ENCODE measurements around the gene TAF1A. TPM values are rescaled to one million over a fixed set of nuclear protein-coding genes. Genes with fewer than 3 reads are reported as not detected.

The TAF1A gene
- total and polyA plus RNA-seq, 10 of the 15 experiments (the other 5 are each of a cell fraction or from before 2014, with no cell fraction given), result 7.7 to 17.9 (median 12.0) TPM

GRCh38 chr1:222555992-222556615 lies 33.6 kb downstream of the TAF1A start (continued):
- TF ChIP-seq BCL3 (IDR thresholded peaks at IDR 0.05; ENCODE audit: borderline replicate concordance, insufficient read depth, low read depth, low read length, poor library complexity, severe bottlenecking) (no peak), EZH2 (IDR thresholded peaks at IDR 0.05; ENCODE audit: borderline replicate concordance, control insufficient read depth, low read depth, low read length) (no peak), BACH1 (IDR thresholded peaks at IDR 0.05; ENCODE audit: borderline replicate concordance) (no peak), CBX3 (IDR thresholded peaks at IDR 0.05; ENCODE audit: borderline replicate concordance, low read depth) (no peak), CBX5 (IDR thresholded peaks at IDR 0.05; ENCODE audit: low read depth) (no peak), BCL11A (IDR thresholded peaks at IDR 0.05; ENCODE audit: low read depth, low read length) (no peak), HDAC6 (IDR thresholded peaks at IDR 0.05; ENCODE audit: unreplicated experiment) (no peak)

GRCh38 chr1:222554177-222554576 lies 35.6 kb downstream of the TAF1A start:
- ChIA-PET POLR2A (interaction anchor here (0.8 kb wide), 1 partner anchor 10 kb away, joined by 4 read pairs; no protein-coding TSS in a partner anchor), RAD21 (ENCODE audit: unreplicated experiment) (no interaction called here), CTCF (no interaction called here), SMC1A (ENCODE audit: uncharacterized antibody, unreplicated experiment) (no interaction called here)
- Histone ChIP-seq H3K36me3 (ENCODE audit: control insufficient read depth in 2 of 2, insufficient read depth in 2 of 2, low read length in 1 of 2) (peaks cover 3 to 7% of the 10 kb centered on the region in 2 experiments; a peak in 2 of 4 replicates), H3K79me2 (ENCODE audit: control insufficient read depth, insufficient read depth, low read length) (no peaks in the 10 kb centered on the region), H3K4me2 (ENCODE audit: control insufficient read depth, insufficient read depth) (no peak overlapping the region), H3K27me3 (replicated peaks in 1 of 2; ENCODE audit: control insufficient read depth in 2 of 2, insufficient read depth in 2 of 2, low read length in 1 of 2) (no peaks in the 10 kb centered on the region), H3K9ac (ENCODE audit: control insufficient read depth, insufficient read depth, low read length) (no peak overlapping the region), H3K9me3 (replicated peaks; ENCODE audit: control insufficient read depth, insufficient read depth, low read length) (no peaks in the 10 kb centered on the region), H4K20me1 (ENCODE audit: control insufficient read depth, insufficient read depth) (no peaks in the 10 kb centered on the region), H3K4me3 (no peak overlapping the region), H3K27ac (ENCODE audit: control insufficient read depth, insufficient read depth) (no peak overlapping the region), H2AFZ (ENCODE audit: control insufficient read depth, low read depth, low read length) (no peak overlapping the region), H3K4me1 (ENCODE audit: control insufficient read depth, insufficient read depth, low read length) (no peaks in the 10 kb centered on the region)
- in situ Hi-C loops (cut with MboI) (no loop called here), intact Hi-C loops (cut with micrococcal nuclease; ENCODE audit: unreplicated experiment) (no loop called here)
- WGBS (ENCODE audit: insufficient coverage, insufficient replicate concordance, low lambda C conversion rate, missing lambda C conversion rate), result over 99% methylated on average over 5 of the region's 5 CpGs
- no peak for FAIRE-seq
- BruUV-seq (replicated peaks), result no TSS peak
- no peak for DNase-seq (ENCODE audit: low read depth, low spot score)
- no peak for ATAC-seq
- no peak for TF ChIP-seq MYC (IDR thresholded peaks at IDR 0.05; ENCODE audit: insufficient read depth, insufficient read length, insufficient replicate concordance, low read length, severe bottlenecking)
- TF ChIP-seq ZSCAN29 (IDR thresholded peaks at IDR 0.05), result no peak
- no peak for TF ChIP-seq KDM1A (IDR thresholded peaks at IDR 0.05; ENCODE audit: borderline replicate concordance)
- TF ChIP-seq WRNIP1 (IDR thresholded peaks at IDR 0.05; ENCODE audit: borderline replicate concordance, low read depth, low read length), result no peak
- TF ChIP-seq BCLAF1 (IDR thresholded peaks at IDR 0.05), result no peak
- no peak for TF ChIP-seq HSF1 (IDR thresholded peaks at IDR 0.05; ENCODE audit: low read depth, low read length)

Data from GM12878 (cell line).